Anterior cingulate cortex (tissue), 58 donors: Measurements from ENCODE around the gene SMARCAD1.

Experiments used
- DNase-seq, 58 donors: peaks; one replicate each; lab custom pipeline; 2025; lab: John Stamatoyannopoulos, UW

SMARCAD1 gene

GRCh38 chr4:94207469-94208224 is at the start of gene SMARCAD1:
Gene SMARCAD1, plus strand, starts transcription at chr4:94207865. Its CDS starts 530 bp downstream, at chr4:94208395.
- peak; percentile 33 to 93 (median 81) for DNase-seq

- no peak for DNase-seq
These were observed 48.8 kb upstream of the SMARCAD1 start for GRCh38 chr4:94158883-94159282.

- no peak for DNase-seq
These were observed 47.9 kb upstream of the SMARCAD1 start for GRCh38 chr4:94159790-94160189.

GRCh38 chr4:94160774-94161173 is 46.9 kb upstream of the SMARCAD1 start:
- DNase-seq, result no peak

GRCh38 chr4:94165256-94165655 is 42.4 kb upstream of the SMARCAD1 start:
- DNase-seq, result no peak

- DNase-seq, result no peak
These were observed 39.3 kb upstream of the SMARCAD1 start for GRCh38 chr4:94168321-94168720.

GRCh38 chr4:94169803-94170372 is 37.8 kb upstream of the SMARCAD1 start:
- DNase-seq, result no peak

- no peak for DNase-seq
These were observed 36.0 kb upstream of the SMARCAD1 start for GRCh38 chr4:94171616-94172015.

- DNase-seq, result no peak
These were observed 32.0 kb upstream of the SMARCAD1 start for GRCh38 chr4:94175553-94176261.

- no peak for DNase-seq
These were observed 29.8 kb upstream of the SMARCAD1 start for GRCh38 chr4:94177822-94178221.

- DNase-seq, result no peak
These were observed 25.9 kb upstream of the SMARCAD1 start for GRCh38 chr4:94181815-94182214.

GRCh38 chr4:94202769-94203168 is 4.9 kb upstream of the SMARCAD1 start:
- DNase-seq, result no peak

GRCh38 chr4:94208266-94208665 is 601 bp downstream of the SMARCAD1 start:
- DNase-seq, result no peak

- no peak for DNase-seq
These were observed 1.3 kb downstream of the SMARCAD1 start for GRCh38 chr4:94208918-94209317.

GRCh38 chr4:94211861-94212260 is 4.2 kb downstream of the SMARCAD1 start:
- DNase-seq, result no peak

GRCh38 chr4:94214703-94215319 is 7.1 kb downstream of the SMARCAD1 start:
- DNase-seq, result no peak

GRCh38 chr4:94216394-94216793 is 8.7 kb downstream of the SMARCAD1 start:
- DNase-seq, result no peak

GRCh38 chr4:94219402-94219801 is 11.7 kb downstream of the SMARCAD1 start:
- DNase-seq, result no peak

- no peak for DNase-seq
These were observed 14.3 kb downstream of the SMARCAD1 start for GRCh38 chr4:94221916-94222315.

GRCh38 chr4:94225449-94225848 is 17.8 kb downstream of the SMARCAD1 start:
- DNase-seq, result no peak

- DNase-seq, result no peak
These were observed 19.1 kb downstream of the SMARCAD1 start for GRCh38 chr4:94226763-94227162.
